Measurements from ENCODE around the gene TTR.

The TTR gene

DNA sequence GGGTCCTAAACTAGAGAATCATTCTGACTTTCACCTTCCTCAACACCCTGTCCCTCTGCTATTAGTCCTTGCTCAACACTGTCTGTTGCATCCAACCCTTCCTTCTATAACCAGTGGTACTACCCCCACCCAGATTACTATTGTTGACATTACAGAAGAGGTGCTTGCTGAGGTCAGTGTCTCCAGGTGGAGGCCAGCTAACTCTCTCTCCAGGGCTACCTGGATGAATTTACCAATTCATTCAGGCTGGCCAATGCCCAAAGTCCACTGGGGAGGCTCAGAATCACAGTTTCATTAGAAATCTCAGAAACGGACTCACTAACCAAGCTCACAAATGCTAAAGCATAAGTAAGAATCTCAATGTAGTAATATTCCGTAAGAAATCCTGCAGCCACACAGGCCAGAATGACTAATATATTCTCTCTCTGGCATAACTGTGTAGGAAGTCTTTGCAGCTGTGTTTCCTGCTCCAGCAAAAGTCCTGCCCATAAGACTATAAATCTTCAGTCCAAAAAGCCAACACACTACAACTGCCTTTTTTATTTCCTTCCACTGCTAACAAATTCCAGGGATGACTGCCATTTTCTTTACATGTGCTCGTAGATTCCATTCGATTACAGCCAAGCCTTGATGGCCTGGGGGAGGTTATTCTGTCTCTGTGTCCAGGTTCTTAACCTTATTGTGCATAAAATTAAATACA lies 10.0 kb upstream of the TTR start:
- no peak for DNase-seq

DNA sequence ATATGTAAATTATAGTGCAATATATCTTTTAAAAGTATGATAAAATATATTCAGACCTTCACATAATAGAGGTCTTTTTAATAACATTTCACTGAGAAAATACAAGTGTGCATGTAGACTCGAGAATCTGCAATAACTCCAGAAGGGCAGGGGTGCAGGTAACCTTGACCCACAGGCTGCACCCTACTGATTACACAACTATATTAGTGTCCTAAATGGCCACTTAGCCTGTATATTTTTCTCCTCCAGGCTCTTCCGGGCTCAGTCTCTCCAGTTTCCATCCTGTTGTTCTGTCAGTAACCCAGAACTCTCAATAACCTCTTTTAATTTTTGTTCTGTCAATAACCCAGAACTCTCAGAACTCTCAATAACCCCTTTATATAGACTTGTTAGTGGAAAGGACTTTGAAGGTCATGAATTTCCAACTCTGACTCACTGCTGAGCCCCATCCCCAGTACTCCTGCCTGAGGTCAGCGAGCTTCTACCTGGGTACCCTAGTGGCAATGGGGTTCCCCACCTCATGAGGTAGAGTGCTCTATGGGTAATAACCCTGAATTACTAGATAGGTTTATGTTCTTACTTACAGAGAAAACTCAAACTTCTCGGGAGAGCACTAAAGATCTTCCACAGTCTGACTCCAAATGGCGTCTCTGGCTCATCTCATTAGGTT lies 8.4 kb upstream of the TTR start:
- no peak for DNase-seq

DNA sequence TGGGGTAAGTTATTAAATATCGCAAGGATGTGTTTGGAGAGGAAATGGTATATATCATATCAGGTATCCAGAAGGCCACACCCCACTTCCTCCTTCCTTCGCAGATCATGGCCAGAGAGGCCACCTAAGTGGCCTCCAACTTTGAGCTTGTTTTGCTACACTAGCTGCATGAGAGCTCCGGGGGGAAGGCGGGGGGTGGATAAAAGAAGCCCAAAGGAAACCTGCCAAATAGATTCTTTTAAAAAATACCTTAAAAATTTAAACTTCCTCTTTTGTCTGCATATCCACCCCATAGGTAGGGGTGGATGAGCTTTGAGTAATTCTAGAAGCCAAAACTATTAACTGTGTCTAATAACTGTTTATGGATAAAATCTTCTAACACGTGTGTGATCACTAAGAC lies 5.7 kb upstream of the TTR start:
- DNase-seq, result no peak

DNA sequence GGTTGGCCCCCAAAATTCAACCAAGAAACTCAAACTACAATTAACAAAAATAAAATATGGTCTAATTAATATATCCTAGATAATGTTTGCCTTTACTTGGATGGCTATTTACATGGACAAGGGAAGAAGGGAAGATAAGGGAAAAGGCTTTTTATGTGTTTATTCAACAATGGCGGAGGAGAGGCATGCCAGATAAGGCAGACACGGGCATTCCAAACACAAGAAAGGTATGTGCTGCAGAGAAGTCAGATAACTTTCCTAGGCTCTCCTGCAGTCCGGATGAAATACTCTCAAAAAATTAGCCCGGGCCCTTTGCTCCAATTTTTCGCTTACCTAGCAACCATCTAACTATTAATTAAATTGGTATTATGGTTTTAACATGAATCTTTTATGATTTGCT lies 5.1 kb upstream of the TTR start:
- DNase-seq, result no peak

DNA sequence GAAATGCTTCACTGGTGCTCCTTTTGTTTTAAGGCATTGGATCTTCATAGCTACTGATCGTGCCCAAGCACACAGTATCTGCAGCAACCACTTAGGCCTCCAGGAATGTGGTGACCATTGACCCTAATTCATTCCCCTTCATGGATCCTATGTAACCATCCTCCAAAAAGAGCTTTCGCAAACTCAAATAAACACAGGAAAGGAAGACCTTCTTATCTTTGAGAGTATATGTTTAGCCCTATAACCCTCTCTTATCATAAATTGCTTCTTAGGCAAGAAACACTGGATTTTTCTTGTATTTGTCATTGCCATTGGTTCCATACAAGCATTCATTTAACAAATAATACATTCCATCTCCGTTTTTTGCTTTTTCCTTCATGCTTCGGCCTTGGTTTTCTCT lies 4.1 kb upstream of the TTR start:
- DNase-seq, result no peak

DNA sequence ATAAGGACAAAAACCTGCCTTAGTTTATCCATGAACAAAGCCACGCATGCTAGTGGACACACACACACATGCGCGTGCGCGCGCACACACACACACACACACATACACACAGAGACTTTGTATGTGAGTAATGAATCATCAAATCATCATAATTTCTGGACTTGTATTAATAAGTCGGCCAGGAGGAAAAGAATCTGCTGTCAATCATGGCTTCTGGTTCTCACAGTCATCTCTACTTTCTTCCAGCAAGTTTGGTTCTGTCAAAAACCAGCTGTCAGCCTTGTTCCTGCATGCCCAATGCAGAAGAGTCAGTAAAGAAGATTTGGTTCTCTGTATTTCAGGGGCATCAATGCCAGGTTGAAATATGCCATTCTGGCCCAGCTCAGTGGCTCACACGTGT lies 1.1 kb upstream of the TTR start:
- DNase-seq, result no peak

DNA sequence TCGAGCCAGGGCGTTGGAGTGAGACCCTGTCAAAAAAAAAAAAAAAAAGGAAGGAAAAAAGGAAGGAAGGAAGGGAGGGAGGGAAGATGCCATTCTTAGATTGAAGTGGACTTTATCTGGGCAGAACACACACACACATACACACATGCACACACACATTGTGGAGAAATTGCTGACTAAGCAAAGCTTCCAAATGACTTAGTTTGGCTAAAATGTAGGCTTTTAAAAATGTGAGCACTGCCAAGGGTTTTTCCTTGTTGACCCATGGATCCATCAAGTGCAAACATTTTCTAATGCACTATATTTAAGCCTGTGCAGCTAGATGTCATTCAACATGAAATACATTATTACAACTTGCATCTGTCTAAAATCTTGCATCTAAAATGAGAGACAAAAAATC lies 564 bp upstream of the TTR start:
- DNase-seq, result no peak

DNA sequence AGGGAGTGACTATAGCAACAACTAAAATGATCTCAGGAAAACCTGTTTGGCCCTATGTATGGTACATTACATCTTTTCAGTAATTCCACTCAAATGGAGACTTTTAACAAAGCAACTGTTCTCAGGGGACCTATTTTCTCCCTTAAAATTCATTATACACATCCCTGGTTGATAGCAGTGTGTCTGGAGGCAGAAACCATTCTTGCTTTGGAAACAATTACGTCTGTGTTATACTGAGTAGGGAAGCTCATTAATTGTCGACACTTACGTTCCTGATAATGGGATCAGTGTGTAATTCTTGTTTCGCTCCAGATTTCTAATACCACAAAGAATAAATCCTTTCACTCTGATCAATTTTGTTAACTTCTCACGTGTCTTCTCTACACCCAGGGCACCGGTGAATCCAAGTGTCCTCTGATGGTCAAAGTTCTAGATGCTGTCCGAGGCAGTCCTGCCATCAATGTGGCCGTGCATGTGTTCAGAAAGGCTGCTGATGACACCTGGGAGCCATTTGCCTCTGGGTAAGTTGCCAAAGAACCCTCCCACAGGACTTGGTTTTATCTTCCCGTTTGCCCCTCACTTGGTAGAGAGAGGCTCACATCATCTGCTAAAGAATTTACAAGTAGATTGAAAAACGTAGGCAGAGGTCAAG lies 955 bp downstream of the TTR start:
- no peak for DNase-seq

DNA sequence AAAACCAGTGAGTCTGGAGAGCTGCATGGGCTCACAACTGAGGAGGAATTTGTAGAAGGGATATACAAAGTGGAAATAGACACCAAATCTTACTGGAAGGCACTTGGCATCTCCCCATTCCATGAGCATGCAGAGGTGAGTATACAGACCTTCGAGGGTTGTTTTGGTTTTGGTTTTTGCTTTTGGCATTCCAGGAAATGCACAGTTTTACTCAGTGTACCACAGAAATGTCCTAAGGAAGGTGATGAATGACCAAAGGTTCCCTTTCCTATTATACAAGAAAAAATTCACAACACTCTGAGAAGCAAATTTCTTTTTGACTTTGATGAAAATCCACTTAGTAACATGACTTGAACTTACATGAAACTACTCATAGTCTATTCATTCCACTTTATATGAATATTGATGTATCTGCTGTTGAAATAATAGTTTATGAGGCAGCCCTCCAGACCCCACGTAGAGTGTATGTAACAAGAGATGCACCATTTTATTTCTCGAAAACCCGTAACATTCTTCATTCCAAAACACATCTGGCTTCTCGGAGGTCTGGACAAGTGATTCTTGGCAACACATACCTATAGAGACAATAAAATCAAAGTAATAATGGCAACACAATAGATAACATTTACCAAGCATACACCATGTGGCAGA lies 3.6 kb downstream of the TTR start:
- DNase-seq, result no peak

DNA sequence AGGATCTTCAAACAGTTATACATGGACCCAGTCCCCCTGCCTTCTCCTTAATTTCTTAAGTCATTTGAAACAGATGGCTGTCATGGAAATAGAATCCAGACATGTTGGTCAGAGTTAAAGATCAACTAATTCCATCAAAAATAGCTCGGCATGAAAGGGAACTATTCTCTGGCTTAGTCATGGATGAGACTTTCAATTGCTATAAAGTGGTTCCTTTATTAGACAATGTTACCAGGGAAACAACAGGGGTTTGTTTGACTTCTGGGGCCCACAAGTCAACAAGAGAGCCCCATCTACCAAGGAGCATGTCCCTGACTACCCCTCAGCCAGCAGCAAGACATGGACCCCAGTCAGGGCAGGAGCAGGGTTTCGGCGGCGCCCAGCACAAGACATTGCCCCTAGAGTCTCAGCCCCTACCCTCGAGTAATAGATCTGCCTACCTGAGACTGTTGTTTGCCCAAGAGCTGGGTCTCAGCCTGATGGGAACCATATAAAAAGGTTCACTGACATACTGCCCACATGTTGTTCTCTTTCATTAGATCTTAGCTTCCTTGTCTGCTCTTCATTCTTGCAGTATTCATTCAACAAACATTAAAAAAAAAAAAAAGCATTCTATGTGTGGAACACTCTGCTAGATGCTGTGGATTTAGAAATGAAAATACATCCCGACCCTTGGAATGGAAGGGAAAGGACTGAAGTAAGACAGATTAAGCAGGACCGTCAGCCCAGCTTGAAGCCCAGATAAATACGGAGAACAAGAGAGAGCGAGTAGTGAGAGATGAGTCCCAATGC lies 4.6 kb downstream of the TTR start:
- DNase-seq, result no peak

DNA sequence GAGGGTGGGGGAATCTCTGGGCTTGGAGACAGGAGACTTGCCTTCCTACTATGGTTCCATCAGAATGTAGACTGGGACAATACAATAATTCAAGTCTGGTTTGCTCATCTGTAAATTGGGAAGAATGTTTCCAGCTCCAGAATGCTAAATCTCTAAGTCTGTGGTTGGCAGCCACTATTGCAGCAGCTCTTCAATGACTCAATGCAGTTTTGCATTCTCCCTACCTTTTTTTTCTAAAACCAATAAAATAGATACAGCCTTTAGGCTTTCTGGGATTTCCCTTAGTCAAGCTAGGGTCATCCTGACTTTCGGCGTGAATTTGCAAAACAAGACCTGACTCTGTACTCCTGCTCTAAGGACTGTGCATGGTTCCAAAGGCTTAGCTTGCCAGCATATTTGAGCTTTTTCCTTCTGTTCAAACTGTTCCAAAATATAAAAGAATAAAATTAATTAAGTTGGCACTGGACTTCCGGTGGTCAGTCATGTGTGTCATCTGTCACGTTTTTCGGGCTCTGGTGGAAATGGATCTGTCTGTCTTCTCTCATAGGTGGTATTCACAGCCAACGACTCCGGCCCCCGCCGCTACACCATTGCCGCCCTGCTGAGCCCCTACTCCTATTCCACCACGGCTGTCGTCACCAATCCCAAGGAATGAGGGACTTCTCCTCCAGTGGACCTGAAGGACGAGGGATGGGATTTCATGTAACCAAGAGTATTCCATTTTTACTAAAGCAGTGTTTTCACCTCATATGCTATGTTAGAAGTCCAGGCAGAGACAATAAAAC lies 6.5 kb downstream of the TTR start:
- DNase-seq, result no peak

DNA sequence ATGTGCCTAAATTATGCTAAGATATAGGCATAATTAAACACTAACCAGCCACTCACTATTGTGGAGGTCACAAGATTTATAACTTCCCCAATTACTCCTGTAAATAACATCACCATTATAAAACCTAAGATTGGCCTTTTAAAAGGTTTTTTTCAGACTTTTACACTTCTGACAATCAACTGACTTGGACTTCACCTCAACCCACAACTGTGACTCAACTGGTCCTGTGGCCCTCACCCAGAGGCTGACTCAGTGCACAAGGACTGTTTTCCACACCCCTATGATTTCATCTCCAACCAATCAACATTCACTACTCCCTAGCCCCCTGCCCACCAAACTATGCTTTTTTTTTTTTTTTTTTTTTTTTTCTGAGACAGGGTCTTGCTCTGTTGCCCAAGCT lies 11.6 kb downstream of the TTR start:
- DNase-seq, result no peak

DNA sequence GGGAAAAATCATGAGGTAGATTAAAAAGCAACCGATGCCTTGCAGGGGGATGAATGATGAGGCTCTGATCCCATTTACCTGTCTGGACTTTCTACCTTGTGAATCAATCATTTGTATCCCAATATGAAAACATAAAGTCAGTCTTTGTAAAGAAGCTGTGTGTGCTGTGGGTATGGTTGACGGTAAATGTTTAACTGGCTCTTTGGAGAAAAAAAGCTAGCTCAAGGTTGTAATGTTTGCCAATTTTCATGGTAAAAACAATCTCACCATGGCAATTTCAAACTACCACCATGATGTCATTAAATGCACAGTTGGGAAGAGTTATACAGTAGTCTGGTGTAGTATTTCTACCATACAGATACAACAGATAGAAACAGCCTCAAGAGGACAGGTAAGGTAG lies 14.6 kb downstream of the TTR start:
- DNase-seq, result no peak

DNA sequence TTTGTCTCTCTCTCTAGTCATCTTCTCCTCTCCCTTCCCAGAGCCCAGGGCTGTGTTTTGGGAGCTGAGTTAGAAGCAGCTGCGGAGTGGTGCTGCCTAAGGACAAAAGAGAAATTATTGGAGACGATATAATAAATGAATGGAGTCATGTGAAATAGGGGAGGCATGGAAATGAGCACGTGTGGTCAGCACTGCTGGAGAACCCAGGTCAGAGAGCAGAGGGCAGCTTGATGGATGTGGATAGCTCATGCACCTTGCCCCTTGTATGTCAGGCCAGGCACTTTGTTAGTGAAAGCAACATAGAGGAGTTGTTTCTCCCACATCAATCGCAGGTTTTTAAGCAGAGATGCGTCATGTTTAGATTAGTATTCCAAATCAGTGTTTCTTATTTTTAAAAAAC lies 15.7 kb downstream of the TTR start:
- no peak for DNase-seq

DNA sequence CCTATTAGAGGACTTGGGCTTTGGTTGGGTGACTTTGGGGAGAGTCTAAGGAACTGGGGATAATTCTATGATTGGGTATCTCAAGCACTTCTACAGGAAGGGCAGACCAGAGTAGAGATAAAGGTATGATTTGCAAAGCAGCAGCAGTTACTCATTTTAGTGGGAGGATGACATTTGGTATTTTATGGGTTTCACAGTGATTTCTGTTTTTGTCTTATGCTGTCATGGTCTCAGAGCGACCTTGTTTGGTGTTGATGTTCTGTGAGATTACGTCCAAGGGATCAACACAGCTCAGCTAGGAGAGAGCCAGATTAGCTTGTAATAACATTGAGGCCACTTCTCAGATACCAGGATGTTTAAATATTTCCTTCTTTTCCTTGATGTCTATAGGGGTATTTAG lies 18.2 kb downstream of the TTR start:
- DNase-seq, result no peak

DNA sequence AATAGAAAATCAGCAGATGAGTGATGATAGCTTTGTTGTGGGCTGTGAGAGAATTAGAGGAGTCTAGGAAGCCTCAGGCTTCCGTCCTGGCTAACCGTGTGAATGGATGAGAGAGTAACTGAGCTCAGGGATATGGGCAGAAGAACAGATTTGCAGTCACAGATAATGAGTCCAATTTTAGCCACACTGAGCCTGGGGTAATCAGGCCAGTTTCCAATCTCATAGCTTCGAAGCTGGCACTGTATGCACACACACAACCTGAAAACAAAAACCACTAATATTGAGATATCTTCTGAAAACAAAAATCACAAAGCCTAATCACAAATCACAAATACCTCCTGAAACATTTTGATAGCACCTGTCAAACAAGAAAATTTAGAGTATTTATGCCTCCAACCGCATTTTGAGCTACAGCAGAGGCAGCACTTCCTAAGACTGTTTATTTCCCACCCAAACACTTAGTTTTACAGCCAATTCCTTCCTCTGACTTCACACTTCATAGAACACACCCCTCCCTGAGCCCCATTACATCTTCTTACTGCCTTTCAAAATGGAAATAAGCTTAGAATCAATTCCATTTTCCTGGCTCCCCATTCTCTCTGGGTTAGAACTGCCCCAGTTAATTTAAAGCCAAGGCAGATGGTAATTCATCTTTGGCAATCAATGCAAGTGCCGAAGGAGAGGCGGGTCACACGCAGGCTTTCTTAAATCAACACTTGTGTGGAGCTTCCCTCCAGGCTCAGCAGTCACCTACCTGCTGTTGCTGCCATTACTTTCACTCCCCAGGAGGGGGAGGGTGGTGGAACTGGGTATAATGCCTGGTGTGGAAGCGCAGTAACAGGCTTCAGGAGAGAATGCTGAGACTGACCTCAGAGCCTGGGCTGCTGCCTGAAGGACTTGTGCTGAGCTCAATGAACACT lies 18.9 kb downstream of the TTR start:
- DNase-seq, result no peak

DNA sequence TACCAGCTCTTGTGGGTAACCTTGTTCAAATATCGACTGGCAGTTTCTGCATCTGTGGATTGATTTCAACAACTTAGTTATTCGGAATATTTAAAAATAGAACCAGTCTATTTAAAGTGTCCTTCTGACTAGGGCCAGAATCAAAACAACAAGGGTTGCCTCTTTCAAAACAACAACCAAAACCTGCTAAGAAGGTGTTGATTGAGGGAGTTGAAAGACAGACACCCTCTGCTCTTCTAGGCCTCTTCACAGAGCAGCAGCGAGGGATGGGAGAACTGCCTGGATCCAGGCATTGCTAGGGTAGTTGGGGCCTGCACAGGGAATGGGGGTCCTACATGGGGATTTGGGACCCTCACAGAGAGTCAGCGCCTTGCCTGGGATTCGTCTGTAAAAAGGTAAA lies 19.8 kb downstream of the TTR start:
- DNase-seq, result no peak

DNA sequence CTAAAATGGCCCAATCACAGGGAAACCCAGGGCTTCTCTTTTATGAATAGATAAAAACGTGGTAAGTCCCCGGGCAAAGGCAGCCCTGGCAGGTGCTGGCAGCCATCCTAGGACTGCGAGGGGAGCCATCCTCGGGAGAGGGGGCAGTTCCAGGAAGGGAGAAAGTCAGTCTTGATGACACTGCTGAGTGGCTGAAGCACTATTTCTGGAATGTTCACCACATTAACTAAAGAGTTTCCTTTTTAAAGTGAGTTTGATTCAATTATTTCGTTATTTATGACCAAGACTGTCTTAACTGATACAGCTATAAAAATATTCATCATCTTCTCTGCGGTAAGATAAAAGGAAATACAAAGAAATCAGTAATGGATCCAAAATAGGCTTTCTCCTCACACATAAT lies 20.4 kb downstream of the TTR start:
- DNase-seq, result no peak

DNA sequence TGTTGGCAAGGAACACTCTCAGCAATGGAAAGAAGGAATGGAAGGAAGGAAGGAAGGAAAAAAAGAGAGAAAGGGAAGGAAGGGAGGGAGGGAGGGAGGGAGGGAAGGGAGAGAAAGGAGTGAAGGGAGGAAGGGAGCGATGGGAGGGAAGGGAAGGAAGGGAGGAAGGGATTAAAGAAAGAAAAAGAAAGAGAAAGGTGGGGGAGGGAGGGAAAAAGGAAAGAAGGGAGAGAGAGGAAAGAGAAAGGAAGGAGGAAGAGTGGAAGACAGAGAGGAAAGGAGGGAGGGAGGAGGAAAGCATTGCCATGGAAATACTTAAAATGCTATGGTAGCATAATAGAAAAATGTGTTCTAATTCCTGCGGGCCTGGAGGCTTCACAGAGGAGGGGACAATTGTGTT lies 22.4 kb downstream of the TTR start:
- DNase-seq, result no peak

DNA sequence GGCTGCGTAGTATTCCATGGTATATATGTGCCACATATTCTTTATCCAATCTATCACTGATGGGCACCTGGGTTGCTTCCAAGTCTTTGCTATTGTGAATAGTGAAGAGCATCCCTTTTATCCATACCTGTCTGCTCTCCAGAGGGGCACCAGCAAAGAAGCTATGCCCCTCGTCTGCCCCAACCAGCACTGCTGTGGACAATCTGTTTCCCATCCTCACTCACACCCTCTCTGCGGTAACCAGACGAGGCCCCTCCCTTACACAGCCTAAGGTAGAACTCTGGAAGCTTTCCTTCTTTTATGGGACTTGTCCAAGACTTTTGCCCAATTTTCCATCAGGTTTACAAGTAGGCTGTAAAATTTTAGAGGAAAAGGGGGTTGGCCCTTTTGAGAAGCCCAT lies 24.9 kb downstream of the TTR start:
- DNase-seq, result no peak

DNA sequence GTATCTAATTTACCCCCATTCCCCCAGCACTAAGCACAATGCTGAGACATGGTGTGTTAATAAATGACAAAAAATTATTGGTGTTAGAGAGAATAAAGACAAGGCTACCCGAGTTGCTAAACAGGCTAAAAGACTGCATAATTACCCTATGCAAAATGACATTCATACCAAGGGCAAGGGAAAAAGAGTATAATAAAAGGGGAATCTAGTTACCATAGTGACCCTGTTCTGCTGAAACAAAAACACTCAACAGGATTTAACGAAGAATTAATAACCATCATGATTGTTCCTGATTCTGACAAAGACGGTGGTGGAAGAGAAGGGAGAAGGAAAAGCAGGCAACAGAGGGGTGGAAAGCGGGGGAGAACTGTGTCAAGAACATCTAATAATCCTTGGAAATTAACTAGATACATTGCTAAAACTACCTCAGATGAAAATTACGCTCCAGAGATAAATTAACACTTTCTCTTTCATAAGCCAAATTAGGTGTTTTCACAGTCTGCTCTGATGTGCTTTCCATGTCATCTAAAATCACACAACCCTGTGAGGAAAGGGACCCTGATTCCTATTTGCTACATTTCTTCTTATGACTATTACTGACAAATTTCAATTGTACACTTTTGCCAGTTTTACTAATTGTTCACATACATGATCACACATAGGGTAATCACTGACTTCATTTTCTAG lies 25.5 kb downstream of the TTR start:
- no peak for DNase-seq
